Bronchial epithelial cell (primary cell): Measurements from ENCODE around the gene ZNF710. TPM values are rescaled to one million over a fixed set of nuclear protein-coding genes. Genes with fewer than 3 reads are reported as not detected.
"Not testable (repeated sequence)": the region's sequence is repeated elsewhere in the genome, so short reads cannot be mapped to it uniquely, and the experiment has no call there.

Experiments used
- DNase-seq: peaks from one replicate; pipeline ENCODE4 v3.0.0-alpha.2; 2010; ENCODE audit warnings: low read depth
- FAIRE-seq: peaks from 2 replicates; lab custom pipeline; 2011; peaks lifted over from hg19 to GRCh38; lab: Jason Lieb, UNC
- H3K27me3 ChIP-seq: 2 replicates; pipeline ENCODE4 v1.5.1; 2011; ENCODE audit warnings: low read length; ENCODE audit not compliant: control insufficient read depth, insufficient read depth
- H3K36me3 ChIP-seq: 2 replicates; pipeline ENCODE4 v1.5.1; 2011; ENCODE audit warnings: low read length; ENCODE audit not compliant: control insufficient read depth, insufficient read depth
- H3K4me3 ChIP-seq: 2 replicates; pipeline ENCODE4 v1.5.1; 2011; ENCODE audit warnings: mild to moderate bottlenecking, low read depth, low read length, control low read depth
- total RNA-seq: library from RNA; depleted of rRNA; stranded (reverse); fragments of >200 nt; gene quantifications from 2 replicates; pipeline ENCODE4 v1.2.1, GENCODE V29; 2014
- TF ChIP-seq, protein P1 (sequence below): IDR thresholded peaks from 2 replicates; pipeline ENCODE4 v1.5.1; 2011; ENCODE audit warnings: mild to moderate bottlenecking, moderate library complexity, low read length, control low read depth, inconsistent platforms; ENCODE audit not compliant: insufficient read depth, severe bottlenecking

ZNF710 gene
- total RNA-seq, 1 donor from 2014 or later: 7.6 TPM

DNA sequence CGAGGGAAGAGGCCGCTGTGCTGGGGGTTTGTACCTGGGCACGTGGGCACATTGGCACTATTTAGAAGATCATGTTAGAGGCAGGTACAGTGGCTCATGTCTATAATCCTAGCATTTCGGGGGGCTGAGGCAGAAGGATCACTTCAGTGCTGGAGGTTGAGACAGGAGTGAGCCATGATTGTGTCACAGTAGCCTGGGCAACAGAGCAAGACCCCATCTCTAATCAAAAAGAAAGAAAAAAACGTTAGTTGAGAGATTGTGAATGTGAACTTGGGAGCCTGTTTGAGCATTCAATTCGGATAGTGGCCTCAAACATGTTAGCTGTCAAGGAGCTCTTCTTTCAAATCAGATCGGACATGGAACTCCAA, 64.5 kb downstream of the ZNF710 start:
- peaks cover 10% of the 10 kb centered on the region for H3K36me3 ChIP-seq
- H3K27me3 ChIP-seq: no peaks in the 10 kb centered on the region
- no peak overlapping the region for H3K4me3 ChIP-seq
- no peak for DNase-seq
- TF ChIP-seq, protein P1, sequence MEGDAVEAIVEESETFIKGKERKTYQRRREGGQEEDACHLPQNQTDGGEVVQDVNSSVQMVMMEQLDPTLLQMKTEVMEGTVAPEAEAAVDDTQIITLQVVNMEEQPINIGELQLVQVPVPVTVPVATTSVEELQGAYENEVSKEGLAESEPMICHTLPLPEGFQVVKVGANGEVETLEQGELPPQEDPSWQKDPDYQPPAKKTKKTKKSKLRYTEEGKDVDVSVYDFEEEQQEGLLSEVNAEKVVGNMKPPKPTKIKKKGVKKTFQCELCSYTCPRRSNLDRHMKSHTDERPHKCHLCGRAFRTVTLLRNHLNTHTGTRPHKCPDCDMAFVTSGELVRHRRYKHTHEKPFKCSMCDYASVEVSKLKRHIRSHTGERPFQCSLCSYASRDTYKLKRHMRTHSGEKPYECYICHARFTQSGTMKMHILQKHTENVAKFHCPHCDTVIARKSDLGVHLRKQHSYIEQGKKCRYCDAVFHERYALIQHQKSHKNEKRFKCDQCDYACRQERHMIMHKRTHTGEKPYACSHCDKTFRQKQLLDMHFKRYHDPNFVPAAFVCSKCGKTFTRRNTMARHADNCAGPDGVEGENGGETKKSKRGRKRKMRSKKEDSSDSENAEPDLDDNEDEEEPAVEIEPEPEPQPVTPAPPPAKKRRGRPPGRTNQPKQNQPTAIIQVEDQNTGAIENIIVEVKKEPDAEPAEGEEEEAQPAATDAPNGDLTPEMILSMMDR: no peak
- FAIRE-seq: no peak

DNA sequence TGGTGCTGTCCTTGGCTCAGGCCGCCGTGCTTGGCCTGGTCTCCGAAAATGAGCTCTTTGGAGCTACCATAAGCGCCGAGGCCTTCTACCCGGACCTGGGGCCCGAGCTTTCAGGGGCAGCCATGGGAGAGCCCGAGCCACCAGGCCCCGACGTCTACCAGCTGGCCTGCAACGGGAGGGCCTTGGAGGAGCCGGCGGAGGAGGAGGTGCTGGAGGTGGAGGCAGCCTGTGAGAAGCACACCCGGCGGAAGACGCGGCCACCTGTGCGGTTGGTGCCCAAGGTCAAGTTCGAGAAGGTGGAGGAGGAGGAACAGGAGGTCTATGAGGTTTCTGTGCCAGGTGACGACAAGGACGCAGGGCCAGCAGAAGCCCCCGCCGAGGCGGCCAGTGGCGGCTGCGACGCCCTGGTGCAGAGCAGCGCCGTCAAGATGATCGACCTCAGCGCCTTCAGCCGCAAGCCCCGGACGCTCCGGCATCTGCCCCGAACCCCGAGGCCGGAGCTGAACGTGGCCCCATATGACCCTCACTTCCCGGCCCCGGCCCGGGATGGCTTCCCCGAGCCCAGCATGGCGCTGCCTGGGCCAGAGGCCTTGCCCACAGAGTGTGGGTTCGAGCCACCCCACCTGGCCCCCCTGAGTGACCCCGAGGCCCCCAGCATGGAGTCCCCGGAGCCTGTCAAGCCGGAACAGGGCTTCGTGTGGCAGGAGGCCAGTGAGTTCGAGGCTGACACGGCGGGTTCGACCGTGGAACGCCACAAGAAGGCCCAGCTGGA, 66.2 kb downstream of the ZNF710 start:
- DNase-seq: no peak
- no peak for FAIRE-seq

DNA sequence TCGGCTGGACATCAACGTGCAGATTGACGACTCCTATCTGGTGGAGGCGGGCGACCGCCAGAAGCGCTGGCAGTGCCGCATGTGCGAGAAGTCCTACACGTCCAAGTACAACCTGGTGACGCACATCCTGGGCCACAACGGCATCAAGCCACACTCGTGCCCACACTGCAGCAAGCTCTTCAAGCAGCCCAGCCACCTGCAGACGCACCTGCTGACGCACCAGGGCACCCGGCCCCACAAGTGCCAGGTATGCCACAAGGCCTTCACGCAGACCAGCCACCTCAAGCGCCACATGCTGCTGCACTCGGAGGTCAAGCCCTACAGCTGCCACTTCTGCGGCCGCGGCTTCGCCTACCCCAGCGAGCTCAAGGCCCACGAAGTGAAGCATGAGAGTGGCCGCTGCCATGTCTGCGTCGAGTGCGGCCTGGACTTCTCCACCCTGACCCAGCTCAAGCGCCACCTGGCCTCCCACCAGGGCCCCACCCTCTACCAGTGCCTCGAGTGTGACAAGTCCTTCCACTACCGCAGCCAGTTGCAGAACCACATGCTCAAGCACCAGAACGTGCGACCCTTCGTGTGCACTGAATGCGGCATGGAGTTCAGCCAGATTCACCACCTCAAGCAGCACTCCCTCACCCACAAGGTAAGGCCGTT, 67.0 kb downstream of the ZNF710 start:
- H3K36me3 ChIP-seq: peaks cover 13% of the 10 kb centered on the region
- FAIRE-seq: no peak

More for the DNA sequence above, 66.2 kb downstream of the ZNF710 start:
- H3K36me3 ChIP-seq: peaks cover 10% of the 10 kb centered on the region
- H3K27me3 ChIP-seq: no peaks in the 10 kb centered on the region
- TF ChIP-seq, protein P1: no peak
- H3K4me3 ChIP-seq: no peak overlapping the region

DNA sequence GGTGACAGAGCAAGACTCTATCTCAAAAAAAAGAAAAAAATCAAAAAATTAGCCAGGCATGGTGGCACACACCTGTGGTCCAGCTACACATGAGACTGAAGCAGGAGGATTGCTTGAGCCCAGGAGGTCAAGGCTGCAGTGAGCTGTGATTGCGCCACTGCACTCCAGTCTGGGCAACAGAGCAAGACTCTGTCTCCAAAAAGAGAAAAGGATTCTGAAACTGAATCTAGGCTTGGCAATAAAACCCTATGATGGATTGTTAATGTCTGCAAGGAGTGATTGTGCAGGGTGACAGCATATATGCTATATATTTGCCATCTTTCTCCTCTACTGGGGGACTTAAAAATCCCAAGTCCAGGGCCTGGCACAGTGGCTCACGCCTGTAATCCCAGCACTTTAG, 69.5 kb downstream of the ZNF710 start:
- not testable (repeated sequence) for DNase-seq, FAIRE-seq, H3K4me3 ChIP-seq, H3K27me3 ChIP-seq
- H3K36me3 ChIP-seq: peaks cover 15% of the 10 kb centered on the region

More for the DNA sequence above, 67.0 kb downstream of the ZNF710 start:
- Histone ChIP-seq H3K27me3 (no peaks in the 10 kb centered on the region), H3K4me3 (no peak overlapping the region)
- no peak for DNase-seq
- TF ChIP-seq, protein P1: no peak

DNA sequence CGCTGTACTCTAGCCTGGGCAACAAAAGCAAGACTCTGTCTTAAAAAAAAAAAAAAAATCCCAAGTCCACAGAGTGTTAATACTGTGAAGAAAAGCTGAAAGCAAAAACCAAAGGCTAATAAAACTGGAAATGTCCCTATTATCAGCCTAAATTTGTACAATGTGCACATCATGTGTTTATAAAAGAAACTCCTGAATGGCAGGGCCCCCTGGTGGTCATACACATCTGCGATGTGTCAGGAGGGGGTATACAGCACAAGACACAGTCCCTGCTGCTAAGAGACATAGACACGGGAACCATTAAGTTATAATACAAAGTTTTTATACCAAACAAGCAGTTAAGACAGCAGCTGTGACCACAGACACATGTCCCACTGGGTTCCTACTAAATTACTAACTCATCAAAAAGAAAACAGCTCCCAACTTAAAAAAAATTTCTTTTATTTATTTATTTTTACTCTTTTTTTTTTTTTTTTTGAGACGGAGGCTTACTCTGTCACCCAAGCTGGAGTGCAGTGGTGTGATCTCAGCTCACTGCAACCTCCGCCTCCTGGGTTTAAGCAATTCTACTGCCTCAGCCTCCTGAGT, 70.2 kb downstream of the ZNF710 start:
- H3K36me3 ChIP-seq: peaks cover 15% of the 10 kb centered on the region
- FAIRE-seq (no peak), DNase-seq (peak; percentile 64)
- H3K4me3 ChIP-seq: no peak overlapping the region
- H3K27me3 ChIP-seq: no peaks in the 10 kb centered on the region
- TF ChIP-seq, protein P1: peak; percentile 55

DNA sequence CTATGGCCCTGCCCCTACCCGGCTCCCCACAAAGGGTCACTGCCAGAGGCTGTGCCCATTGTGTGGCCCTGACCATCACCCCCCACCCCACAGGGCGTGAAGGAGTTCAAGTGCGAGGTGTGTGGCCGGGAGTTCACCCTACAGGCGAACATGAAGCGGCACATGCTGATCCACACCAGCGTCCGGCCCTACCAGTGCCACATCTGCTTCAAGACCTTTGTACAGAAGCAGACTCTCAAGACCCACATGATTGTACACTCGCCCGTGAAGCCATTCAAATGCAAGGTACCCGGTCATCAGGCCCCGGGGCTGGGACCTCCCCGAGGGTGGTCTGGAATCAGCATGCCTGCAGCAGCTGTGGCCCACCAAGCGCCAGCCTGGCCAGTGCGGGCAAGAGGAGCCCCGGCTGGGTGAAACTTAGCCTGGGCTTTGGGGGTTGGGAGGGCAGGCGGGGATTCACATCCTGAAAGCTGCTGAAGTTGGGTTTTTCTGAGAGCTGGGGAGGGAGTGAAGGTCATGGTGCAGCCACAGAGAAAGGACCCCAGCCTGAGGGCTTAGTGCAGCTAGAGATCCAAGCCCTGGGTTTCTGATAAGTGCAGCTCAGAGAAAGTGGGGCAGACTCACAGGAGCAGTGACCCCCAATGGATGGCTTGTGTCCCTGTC, 72.0 kb downstream of the ZNF710 start:
- DNase-seq: no peak
- H3K4me3 ChIP-seq: no peak overlapping the region
- TF ChIP-seq, protein P1: no peak
- peaks cover 9% of the 10 kb centered on the region for H3K36me3 ChIP-seq
- no peaks in the 10 kb centered on the region for H3K27me3 ChIP-seq
- no peak for FAIRE-seq
